Effector CD4-positive, alpha-beta T cell (primary cell): ENCODE data around the gene SYNGR2.

ENCODE experiments used
- DNase-seq: peaks from one replicate; pipeline ENCODE4 v3.0.0-alpha.2; 2020

Gene SYNGR2

GRCh38 chr17:78206298-78206697, 37.9 kb downstream of the SYNGR2 start:
- DNase-seq = no peak

GRCh38 chr17:78208486-78208885, 40.1 kb downstream of the SYNGR2 start:
- no peak for DNase-seq

- DNase-seq = no peak
These were observed 41.7 kb downstream of the SYNGR2 start for GRCh38 chr17:78210111-78210510.

- DNase-seq = no peak
These were observed 42.7 kb downstream of the SYNGR2 start for GRCh38 chr17:78211032-78211431.

GRCh38 chr17:78214016-78214705, 45.8 kb downstream of the SYNGR2 start, which contains the start of gene BIRC5:
BIRC5 (plus strand) TSS chr17:78214253; CDS start chr17:78214317, 64 bp downstream.
- DNase-seq = peak; percentile 89

- no peak for DNase-seq
These were observed 46.3 kb downstream of the SYNGR2 start for GRCh38 chr17:78214706-78215061.

- no peak for DNase-seq
These were observed 51.2 kb downstream of the SYNGR2 start for GRCh38 chr17:78219396-78220150.
